AG04449 (cell line): ENCODE results near the gene STAB1.

Experiments
- CTCF ChIA-PET: fragments of 350-600 bp; formaldehyde crosslinking; extraction: SDS; loops from one replicate; lab custom pipeline; 2021; ENCODE audit warnings: antibody characterized with exemption; lab: Yijun Ruan, JAX
- POLR2A ChIA-PET: fragments of 400-600, 350-600 bp; formaldehyde crosslinking; extraction: SDS; loops from one replicate; lab custom pipeline; 2020; ENCODE audit warnings: antibody characterized with exemption, inconsistent platforms; lab: Yijun Ruan, JAX
- DNase-seq: peaks from one replicate; pipeline ENCODE4 v3.0.0-alpha.2; 2010; ENCODE audit warnings: low read depth, low spot score
- H3K4me3 ChIP-seq: 2 replicates; pipeline ENCODE4 v1.5.1; 2011; ENCODE audit warnings: low read depth, mild to moderate bottlenecking, control low read depth, low read length
- TF ChIP-seq, protein P1 (sequence below): IDR thresholded peaks from one replicate; pipeline ENCODE4 v1.5.1; 2011; ENCODE audit warnings: mild to moderate bottlenecking, moderate library complexity, low read length, control low read depth, inconsistent platforms; ENCODE audit not compliant: insufficient read depth; ENCODE audit errors: missing control alignments

STAB1 gene

GRCh38 chr3:52555056-52555455, 59.9 kb downstream of the STAB1 start:
- ChIA-PET CTCF (interaction anchor here (0.8 to 1.3 kb wide), 2 partner anchors 10 to 127 kb away, joined by 4 read pairs; no protein-coding TSS in a partner anchor), POLR2A (no interaction called here)
- H3K4me3 ChIP-seq, result no peak overlapping the region
- TF ChIP-seq, protein P1, sequence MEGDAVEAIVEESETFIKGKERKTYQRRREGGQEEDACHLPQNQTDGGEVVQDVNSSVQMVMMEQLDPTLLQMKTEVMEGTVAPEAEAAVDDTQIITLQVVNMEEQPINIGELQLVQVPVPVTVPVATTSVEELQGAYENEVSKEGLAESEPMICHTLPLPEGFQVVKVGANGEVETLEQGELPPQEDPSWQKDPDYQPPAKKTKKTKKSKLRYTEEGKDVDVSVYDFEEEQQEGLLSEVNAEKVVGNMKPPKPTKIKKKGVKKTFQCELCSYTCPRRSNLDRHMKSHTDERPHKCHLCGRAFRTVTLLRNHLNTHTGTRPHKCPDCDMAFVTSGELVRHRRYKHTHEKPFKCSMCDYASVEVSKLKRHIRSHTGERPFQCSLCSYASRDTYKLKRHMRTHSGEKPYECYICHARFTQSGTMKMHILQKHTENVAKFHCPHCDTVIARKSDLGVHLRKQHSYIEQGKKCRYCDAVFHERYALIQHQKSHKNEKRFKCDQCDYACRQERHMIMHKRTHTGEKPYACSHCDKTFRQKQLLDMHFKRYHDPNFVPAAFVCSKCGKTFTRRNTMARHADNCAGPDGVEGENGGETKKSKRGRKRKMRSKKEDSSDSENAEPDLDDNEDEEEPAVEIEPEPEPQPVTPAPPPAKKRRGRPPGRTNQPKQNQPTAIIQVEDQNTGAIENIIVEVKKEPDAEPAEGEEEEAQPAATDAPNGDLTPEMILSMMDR, result no peak
- DNase-seq, result no peak

DNA sequence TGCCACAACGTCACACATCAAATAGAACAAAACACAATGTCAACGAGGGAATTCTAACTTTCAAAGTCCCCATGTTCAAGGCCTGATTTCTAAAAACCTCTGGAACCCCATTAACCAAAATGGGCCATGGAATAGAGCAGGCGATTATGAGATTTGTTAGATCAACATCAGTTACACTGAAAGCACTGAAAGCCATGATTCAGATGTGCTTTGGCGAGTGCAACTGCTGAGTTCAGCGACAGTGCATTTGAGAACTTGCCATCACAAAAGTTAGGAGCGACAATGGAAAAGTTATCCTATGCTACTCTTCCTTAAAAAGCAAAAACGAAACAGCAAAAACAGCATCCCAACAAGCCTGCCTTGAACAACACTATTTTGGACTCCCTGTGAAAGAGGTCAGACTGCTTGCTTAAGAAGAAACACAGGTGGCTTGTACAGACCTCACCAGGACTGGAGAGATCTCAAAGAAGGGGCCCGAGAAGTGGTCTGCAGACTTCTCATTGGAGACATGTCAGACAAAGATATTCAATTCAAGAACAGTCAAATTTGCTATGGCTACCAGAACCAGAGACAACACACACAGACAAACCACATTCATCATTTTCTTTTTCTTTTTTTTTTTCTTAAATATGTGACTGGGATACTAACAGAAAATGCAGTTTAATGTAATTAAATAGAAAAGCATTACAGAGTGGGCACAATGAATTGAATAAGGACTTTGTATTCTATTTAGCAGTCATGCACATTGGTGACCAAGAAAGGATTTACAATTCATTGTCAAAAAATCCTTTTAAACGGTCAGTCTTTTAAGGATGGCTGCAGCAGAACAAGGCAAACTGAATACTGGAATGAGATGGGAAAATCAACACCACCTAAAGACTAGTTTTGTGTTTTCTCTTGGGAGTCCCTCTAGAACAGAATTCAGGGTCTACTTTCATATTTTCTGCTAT, 62.1 kb downstream of the STAB1 start:
- ChIA-PET CTCF (interaction anchor here (1.0 kb wide), 1 partner anchor 9 kb away, joined by 3 read pairs; no protein-coding TSS in a partner anchor), POLR2A (no interaction called here)
- TF ChIP-seq, protein P1, result no peak
- DNase-seq, result no peak
- H3K4me3 ChIP-seq, result no peak overlapping the region

DNA sequence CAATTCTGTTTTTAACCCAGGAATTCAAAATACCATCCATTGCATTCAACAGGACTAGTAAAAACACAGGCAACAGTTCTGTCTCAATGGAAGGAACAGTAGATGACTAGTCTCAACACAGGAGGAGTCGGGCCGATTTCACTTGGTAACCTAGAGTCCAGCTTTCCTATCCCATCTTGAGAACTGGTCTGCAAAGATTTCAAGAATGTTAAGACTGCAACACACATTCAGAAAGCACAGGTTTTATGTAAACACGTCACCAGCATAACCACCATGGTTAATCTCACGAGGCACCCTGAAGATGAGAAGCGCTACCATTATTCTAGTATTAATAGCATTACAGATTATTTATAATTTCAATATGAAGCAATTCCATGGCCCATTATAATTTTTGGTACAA, 63.3 kb downstream of the STAB1 start:
- no peak for DNase-seq
- no peak overlapping the region for H3K4me3 ChIP-seq
- TF ChIP-seq, protein P1, result no peak
- ChIA-PET CTCF (no interaction called here), POLR2A (no interaction called here)

DNA sequence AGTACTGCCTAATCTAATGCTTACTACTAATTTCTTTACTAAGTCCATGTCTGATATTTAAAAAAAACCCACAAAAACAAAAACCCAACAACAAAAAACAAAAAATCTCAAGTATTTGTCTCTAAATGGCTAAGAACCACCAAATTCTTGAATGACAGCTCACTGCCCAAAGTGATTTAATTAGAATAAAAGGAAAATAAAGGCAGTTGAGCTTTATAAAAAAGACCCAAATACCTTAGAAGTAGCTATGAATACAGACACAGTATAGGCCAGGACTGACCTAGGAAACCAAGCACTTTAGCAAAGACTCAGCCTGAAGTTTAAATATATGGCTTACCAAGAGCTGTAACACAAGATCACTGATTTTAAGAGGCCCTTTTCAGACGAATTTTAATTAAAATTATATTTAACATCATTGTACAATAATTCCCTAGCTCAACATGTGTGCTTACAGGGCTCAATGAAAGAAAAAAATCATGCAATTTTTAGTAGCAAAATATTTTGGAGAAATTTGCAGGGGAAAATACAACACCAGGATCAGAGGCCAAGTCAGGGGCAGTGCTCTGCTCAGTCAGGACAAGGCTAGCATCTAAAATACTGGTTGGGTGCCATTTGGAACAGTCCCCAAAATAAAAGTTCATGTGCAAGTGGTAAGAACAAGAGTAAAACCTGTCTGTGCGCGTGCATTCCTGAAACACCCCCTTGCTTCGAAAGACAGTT, 66.0 kb downstream of the STAB1 start:
- TF ChIP-seq, protein P1, result no peak
- ChIA-PET POLR2A (interaction anchor here (0.6 to 2.0 kb wide), 3 partner anchors 9 to 108 kb away, joined by 3 to 7 read pairs (median 3); partner anchors contain the start of gene UQCC5), CTCF (interaction anchor here (0.9 kb wide), 1 partner anchor 89 kb away, joined by 3 read pairs; no protein-coding TSS in a partner anchor)
- DNase-seq, result no peak
- no peak overlapping the region for H3K4me3 ChIP-seq

GRCh38 chr3:52563984-52564383, 68.8 kb downstream of the STAB1 start:
- DNase-seq, result no peak
- ChIA-PET POLR2A (no interaction called here), CTCF (interaction anchor here (0.7 kb wide), 1 partner anchor 12 kb away, joined by 3 read pairs; no protein-coding TSS in a partner anchor)
- TF ChIP-seq, protein P1, result no peak
- no peak overlapping the region for H3K4me3 ChIP-seq
